Measurements from ENCODE around the gene TSPAN18.

TSPAN18 gene

GRCh38 chr11:44957040-44957515 lies 230.3 kb downstream of the TSPAN18 start:
- DNase-seq, result peak in 9 of 56 donors; percentile 10 to 74 (median 21)

- no peak for DNase-seq
Observed at GRCh38 chr11:44957776-44958564, 231.2 kb downstream of the TSPAN18 start.

GRCh38 chr11:44959064-44959463 lies 232.3 kb downstream of the TSPAN18 start:
- DNase-seq, result no peak

GRCh38 chr11:44960200-44960845 lies 233.6 kb downstream of the TSPAN18 start:
- no peak for DNase-seq

GRCh38 chr11:44962464-44962863 lies 235.7 kb downstream of the TSPAN18 start:
- no peak for DNase-seq

GRCh38 chr11:44963136-44963535 lies 236.4 kb downstream of the TSPAN18 start:
- no peak for DNase-seq

GRCh38 chr11:44963948-44964347 lies 237.2 kb downstream of the TSPAN18 start:
- DNase-seq, result no peak

- DNase-seq, result no peak
Observed at GRCh38 chr11:44964526-44965209, 237.9 kb downstream of the TSPAN18 start.

GRCh38 chr11:44966694-44967093 lies 239.9 kb downstream of the TSPAN18 start:
- DNase-seq, result no peak

GRCh38 chr11:44967930-44968496 lies 241.3 kb downstream of the TSPAN18 start:
- no peak for DNase-seq

- no peak for DNase-seq
Observed at GRCh38 chr11:44968510-44968909, 241.7 kb downstream of the TSPAN18 start.

- DNase-seq, result no peak
Observed at GRCh38 chr11:44969651-44970252, 243.0 kb downstream of the TSPAN18 start.

GRCh38 chr11:44970293-44970692 lies 243.5 kb downstream of the TSPAN18 start:
- no peak for DNase-seq

- no peak for DNase-seq
Observed at GRCh38 chr11:44971185-44971584, 244.4 kb downstream of the TSPAN18 start.

- DNase-seq, result peak in 1 of 56 donors; percentile 26
Observed at GRCh38 chr11:44972746-44973435, 246.1 kb downstream of the TSPAN18 start.

GRCh38 chr11:44973632-44974401 lies 247.1 kb downstream of the TSPAN18 start:
- DNase-seq, result no peak

GRCh38 chr11:44974402-44975000 lies 247.7 kb downstream of the TSPAN18 start:
- DNase-seq, result no peak

GRCh38 chr11:44976576-44976975 lies 249.8 kb downstream of the TSPAN18 start:
- DNase-seq, result no peak

- DNase-seq, result no peak
Observed at GRCh38 chr11:44977493-44977984, 250.8 kb downstream of the TSPAN18 start.
